Measurements from ENCODE around the gene ASPG.

- TF ChIP-seq CTCF (IDR thresholded peaks at IDR 0.05; ENCODE audit: low read length) (no peak), EZH2 (optimal IDR thresholded peaks at IDR 0.05; ENCODE audit: low read depth, low read length) (no peak), EZH2phosphoT487 (IDR thresholded peaks at IDR 0.05; ENCODE audit: low read length) (no peak)
Observed at GRCh38 chr14:104156142-104156541, 70.6 kb downstream of the ASPG start.
